ENCODE results near the gene PEX11G.

The PEX11G gene

DNA sequence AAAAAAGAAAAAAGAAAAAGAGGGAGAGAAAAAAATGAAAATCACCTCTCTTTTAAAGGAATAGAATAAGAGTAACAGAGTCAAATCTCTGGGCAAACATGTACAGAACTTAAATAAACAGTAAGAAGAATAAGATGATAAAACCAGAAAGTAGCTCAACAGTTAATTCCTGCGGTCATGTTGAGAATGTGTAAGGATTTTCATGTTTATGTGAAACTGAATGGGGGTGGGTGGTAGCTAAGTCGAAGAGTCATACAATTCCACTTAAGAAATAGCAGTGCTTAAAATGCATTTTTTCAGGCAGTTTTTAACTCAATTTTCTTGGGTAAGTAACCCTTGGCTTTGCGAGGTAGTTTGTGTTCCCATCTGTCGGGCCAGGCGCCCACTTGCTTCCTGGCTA lies 60.9 kb downstream of the PEX11G start:
- peaks cover 0 to 9% (median 0%) of the 10 kb centered on the region in 3 donors for H3K36me3 ChIP-seq
- intact Hi-C loops (cut with DNase I; ENCODE audit: low total_unique reads): no loop called here
- H3K27ac ChIP-seq: no peak overlapping the region
- TF ChIP-seq, protein P1, sequence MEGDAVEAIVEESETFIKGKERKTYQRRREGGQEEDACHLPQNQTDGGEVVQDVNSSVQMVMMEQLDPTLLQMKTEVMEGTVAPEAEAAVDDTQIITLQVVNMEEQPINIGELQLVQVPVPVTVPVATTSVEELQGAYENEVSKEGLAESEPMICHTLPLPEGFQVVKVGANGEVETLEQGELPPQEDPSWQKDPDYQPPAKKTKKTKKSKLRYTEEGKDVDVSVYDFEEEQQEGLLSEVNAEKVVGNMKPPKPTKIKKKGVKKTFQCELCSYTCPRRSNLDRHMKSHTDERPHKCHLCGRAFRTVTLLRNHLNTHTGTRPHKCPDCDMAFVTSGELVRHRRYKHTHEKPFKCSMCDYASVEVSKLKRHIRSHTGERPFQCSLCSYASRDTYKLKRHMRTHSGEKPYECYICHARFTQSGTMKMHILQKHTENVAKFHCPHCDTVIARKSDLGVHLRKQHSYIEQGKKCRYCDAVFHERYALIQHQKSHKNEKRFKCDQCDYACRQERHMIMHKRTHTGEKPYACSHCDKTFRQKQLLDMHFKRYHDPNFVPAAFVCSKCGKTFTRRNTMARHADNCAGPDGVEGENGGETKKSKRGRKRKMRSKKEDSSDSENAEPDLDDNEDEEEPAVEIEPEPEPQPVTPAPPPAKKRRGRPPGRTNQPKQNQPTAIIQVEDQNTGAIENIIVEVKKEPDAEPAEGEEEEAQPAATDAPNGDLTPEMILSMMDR (IDR thresholded peaks at IDR 0.05): no peak
- H3K9me3 ChIP-seq: no peaks in the 10 kb centered on the region
- H3K27me3 ChIP-seq: no peaks in the 10 kb centered on the region
- H3K4me1 ChIP-seq: no peaks in the 10 kb centered on the region
- H3K4me3 ChIP-seq: no peak overlapping the region
- DNase-seq: no peak

DNA sequence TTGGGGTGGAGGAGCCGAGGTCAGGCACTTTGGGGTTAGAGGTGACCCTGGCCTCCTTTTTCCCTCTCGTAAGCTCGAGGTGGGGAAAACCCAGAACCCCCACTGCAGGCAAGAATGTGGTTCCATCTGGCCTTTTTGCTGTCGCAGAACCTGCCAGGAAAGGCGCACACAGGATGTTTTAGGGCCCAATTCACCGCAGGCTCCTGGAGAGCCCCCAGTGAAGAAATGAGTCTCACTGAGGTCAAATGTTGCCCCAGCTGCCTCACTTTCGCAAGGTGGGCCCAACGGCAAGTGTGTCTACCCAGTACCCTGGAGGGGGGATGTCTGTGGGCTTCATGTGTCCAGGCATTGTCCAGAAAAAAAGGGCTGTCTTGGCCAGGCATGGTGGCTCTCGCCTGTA lies 61.8 kb downstream of the PEX11G start:
- intact Hi-C loops (cut with DNase I; ENCODE audit: low total_unique reads): no loop called here
- TF ChIP-seq, protein P1 (IDR thresholded peaks at IDR 0.05): no peak
- no peak overlapping the region for H3K4me3 ChIP-seq
- H3K9me3 ChIP-seq: no peaks in the 10 kb centered on the region
- no peaks in the 10 kb centered on the region for H3K27me3 ChIP-seq
- no peak for DNase-seq
- H3K27ac ChIP-seq: no peak overlapping the region
- H3K36me3 ChIP-seq: peaks cover 0 to 12% (median 0%) of the 10 kb centered on the region in 3 donors
- H3K4me1 ChIP-seq: no peaks in the 10 kb centered on the region
